Naive B cell (primary cell): Measurements from ENCODE around the gene CDH20. TPM values are rescaled to one million over a fixed set of nuclear protein-coding genes. Genes with fewer than 3 reads are reported as not detected.
A peak's percentile ranks its signal among the peaks of the same experiment; 100 is the strongest.

Experiments
- ATAC-seq, 2 donors: fragments of 150-1000 bp; cut with Tn5 transposase; 2 replicates each; pipeline ENCODE4 v1.10.0; 2021; ENCODE audit warnings: low read depth in 2 of 2, mild to moderate bottlenecking in 2 of 2, moderate library complexity in 2 of 2
- DNase-seq: peaks from one replicate; pipeline ENCODE4 v3.0.0; 2022
- H3K27ac Mint-ChIP-seq, 6 donors: one replicate each; pipeline ENCODE4 v1.8.0; 2020 to 2022; ENCODE audit warnings: mild to moderate bottlenecking in 6 of 6, mixed read lengths in 6 of 6, moderate library complexity in 5 of 6, inconsistent platforms in 2 of 6
- H3K27me3 Mint-ChIP-seq, 3 donors: one replicate each; pipeline ENCODE4 v1.8.0; 2021 to 2022; ENCODE audit warnings: mixed read lengths in 3 of 3, mild to moderate bottlenecking in 1 of 3
- H3K36me3 Mint-ChIP-seq, 2 donors: one replicate each; pipeline ENCODE4 v1.8.0; 2020 to 2022; ENCODE audit warnings: mixed read lengths in 2 of 2, inconsistent platforms in 1 of 2, mild to moderate bottlenecking in 1 of 2
- H3K4me1 Mint-ChIP-seq, 3 donors: one replicate each; pipeline ENCODE4 v1.8.0; 2020 to 2022; ENCODE audit warnings: mixed read lengths in 3 of 3, inconsistent platforms in 1 of 3, mild to moderate bottlenecking in 1 of 3, moderate library complexity in 1 of 3
- H3K4me3 Mint-ChIP-seq, 8 donors: one replicate each; pipeline ENCODE4 v1.8.0; 2020 to 2022; ENCODE audit warnings: mild to moderate bottlenecking in 8 of 8, mixed read lengths in 8 of 8, moderate library complexity in 8 of 8, inconsistent platforms in 2 of 8
- H3K9me3 Mint-ChIP-seq, 7 donors: one replicate each; pipeline ENCODE4 v1.8.0; 2020 to 2022; ENCODE audit warnings: mixed read lengths in 7 of 7, mild to moderate bottlenecking in 5 of 7, inconsistent platforms in 2 of 7, moderate library complexity in 1 of 7
- polyA plus RNA-seq, 6 donors: library from polyadenylated mRNA; unstranded; fragments of 300-500 nt; fragmentation: Illumina TruSeq; gene quantifications; one replicate each; pipeline ENCODE4 v1.2.3, GENCODE V29; 2021; ENCODE audit warnings: low read depth in 6 of 6

Gene CDH20
- polyA plus RNA-seq, 6 donors from 2014 or later = 0.20 to 0.22 TPM; not detected in 4

DNA sequence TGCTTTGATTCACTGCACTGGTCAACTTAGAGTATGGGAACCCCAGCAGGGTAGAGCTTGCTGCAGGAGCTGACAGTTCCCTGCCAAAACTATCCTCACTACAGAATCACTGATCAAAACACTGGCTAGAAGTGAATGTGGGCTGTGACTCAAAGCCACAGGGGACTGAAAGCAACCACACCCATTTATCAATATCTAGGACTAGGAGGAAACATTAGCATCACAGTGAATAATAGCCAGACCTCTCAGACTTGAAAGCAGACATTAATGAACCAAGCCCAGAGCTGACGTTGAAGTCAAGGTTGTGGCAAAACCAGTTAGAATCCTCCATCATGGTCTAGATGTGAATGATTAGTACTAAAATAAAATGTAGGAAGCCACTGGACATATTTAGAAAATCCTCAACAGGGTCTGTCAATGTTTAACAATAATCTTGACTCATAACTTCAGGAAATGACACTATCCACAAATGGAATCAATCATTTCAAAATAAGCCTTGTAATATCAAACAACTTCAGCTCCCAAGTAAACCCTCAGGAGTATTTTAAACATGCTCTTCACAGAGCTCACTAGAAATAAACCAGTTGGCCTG, 131.4 kb downstream of the CDH20 start:
- H3K27me3 Mint-ChIP-seq = peaks cover 0 to 10% (median 5%) of the 10 kb centered on the region in 3 donors
- no peaks in the 10 kb centered on the region for H3K4me1 Mint-ChIP-seq
- H3K4me3 Mint-ChIP-seq = no peak overlapping the region
- no peaks in the 10 kb centered on the region for H3K36me3 Mint-ChIP-seq
- H3K9me3 Mint-ChIP-seq = peaks cover 0 to 9% (median 0%) of the 10 kb centered on the region in 7 donors
- DNase-seq (no peak), ATAC-seq (no peak)
- H3K27ac Mint-ChIP-seq = no peak overlapping the region

DNA sequence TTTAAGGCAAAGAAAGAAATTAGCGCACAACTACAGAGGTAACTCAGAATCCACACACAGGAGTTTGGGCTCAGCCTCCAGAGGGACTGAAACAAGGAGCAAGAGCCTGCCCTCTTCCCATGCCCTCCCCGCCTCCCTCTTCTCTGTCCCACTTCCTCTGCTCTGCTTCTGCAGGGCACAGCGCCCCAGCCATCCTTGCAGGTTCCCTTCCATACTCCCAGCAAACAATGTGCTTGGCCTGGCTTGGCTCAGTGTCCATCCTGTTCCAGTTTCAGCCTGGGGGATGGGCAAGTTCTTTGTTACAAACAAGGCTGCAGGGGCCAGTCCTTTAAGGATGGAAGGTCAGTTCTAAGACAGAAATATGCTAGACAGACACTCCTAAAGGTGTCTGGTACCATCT, 133.5 kb downstream of the CDH20 start:
- no peak overlapping the region for H3K27ac Mint-ChIP-seq
- ATAC-seq (no peak), DNase-seq (no peak)
- H3K9me3 Mint-ChIP-seq = peaks cover 0 to 3% (median 0%) of the 10 kb centered on the region in 7 donors
- no peaks in the 10 kb centered on the region for H3K36me3 Mint-ChIP-seq
- peaks cover 0 to 5% (median 4%) of the 10 kb centered on the region in 3 donors for H3K27me3 Mint-ChIP-seq
- H3K4me1 Mint-ChIP-seq = no peaks in the 10 kb centered on the region
- no peak overlapping the region for H3K4me3 Mint-ChIP-seq

DNA sequence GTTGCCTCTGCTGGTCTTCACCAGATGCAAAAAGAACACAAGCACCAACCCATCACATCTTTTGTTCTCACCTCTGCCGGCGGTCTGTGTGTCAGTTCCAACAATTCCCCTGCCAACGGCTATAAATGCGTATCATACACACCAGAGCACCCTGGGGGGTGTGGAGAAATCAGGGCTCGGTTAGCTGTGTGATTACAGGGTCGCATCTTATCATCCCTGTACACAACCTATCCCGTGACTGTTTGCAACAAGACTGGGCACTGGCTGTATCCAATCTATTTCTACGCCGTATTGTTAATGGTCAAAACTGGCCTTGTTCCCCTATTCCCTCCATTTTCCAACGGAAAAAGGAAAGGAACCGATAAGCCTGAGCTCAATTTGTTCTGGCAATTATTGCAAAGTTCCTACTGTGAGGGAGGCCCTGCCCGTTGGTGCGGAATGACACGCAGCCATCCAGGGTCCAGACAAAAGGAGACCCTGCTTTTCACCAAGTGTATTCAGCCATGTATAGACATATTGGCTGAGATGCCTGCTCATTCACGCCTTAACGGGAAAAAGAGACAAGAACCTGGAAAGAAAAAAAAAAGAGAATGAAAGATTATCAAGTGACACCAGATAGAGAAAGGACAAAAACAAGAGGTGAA, 136.9 kb downstream of the CDH20 start:
- no peak for ATAC-seq
- no peak overlapping the region for H3K4me3 Mint-ChIP-seq
- no peak overlapping the region for H3K27ac Mint-ChIP-seq
- H3K27me3 Mint-ChIP-seq = peaks cover 3 to 5% (median 4%) of the 10 kb centered on the region in 3 donors
- DNase-seq = no peak
- no peaks in the 10 kb centered on the region for H3K36me3 Mint-ChIP-seq
- H3K9me3 Mint-ChIP-seq = peaks cover 0 to 4% (median 0%) of the 10 kb centered on the region in 7 donors
- H3K4me1 Mint-ChIP-seq = no peaks in the 10 kb centered on the region

DNA sequence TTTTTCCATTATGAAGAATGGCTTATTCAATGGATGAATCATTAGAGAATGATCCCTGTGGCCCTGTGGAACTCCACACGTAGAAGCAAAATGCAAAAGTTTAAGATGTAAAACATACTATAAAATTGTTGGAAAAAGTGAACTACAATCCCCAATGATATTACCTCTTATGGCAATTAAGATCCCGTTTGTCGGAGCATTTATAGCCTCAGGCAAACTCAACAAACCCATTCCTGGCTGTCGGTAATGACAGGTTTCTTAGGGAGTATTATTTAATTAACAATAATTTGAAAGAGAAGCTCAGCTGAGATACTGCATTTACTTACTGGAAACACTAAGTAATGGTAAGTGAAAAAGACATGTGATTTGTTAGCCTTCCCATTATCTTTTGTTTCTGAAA, 138.3 kb downstream of the CDH20 start:
- DNase-seq (no peak), ATAC-seq (no peak)
- H3K27me3 Mint-ChIP-seq = peaks cover 4 to 7% (median 5%) of the 10 kb centered on the region in 3 donors
- no peak overlapping the region for H3K4me3 Mint-ChIP-seq
- H3K4me1 Mint-ChIP-seq = no peaks in the 10 kb centered on the region
- no peaks in the 10 kb centered on the region for H3K36me3 Mint-ChIP-seq
- H3K27ac Mint-ChIP-seq = no peak overlapping the region
- peaks cover 0 to 4% (median 0%) of the 10 kb centered on the region in 7 donors for H3K9me3 Mint-ChIP-seq

DNA sequence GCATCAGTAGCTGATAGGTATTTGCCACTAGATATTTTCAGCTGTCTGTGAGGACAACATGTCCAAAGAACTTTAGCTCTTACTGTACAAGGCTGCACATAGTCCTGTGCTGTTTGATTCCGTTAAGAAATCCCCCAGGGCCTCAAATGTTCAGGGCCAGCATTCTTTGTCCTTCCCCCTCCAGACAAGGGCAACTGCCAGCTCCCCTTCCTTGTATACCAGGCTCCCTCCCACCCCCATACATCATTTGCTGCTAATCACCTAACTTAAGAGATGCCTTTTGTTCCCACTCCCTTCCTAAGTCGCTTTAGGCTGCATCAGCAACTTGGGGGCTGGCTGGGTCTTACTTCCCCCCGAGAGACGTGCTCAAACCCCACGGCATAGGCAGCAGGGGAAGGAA, 138.7 kb downstream of the CDH20 start:
- H3K9me3 Mint-ChIP-seq = peaks cover 0 to 4% (median 0%) of the 10 kb centered on the region in 7 donors
- peaks cover 4 to 7% (median 5%) of the 10 kb centered on the region in 3 donors for H3K27me3 Mint-ChIP-seq
- no peaks in the 10 kb centered on the region for H3K36me3 Mint-ChIP-seq
- H3K4me3 Mint-ChIP-seq = no peak overlapping the region
- ATAC-seq (no peak), DNase-seq (no peak)
- H3K27ac Mint-ChIP-seq = peak overlapping the region in 1 of 6 donors; percentile 17
- H3K4me1 Mint-ChIP-seq = no peaks in the 10 kb centered on the region

DNA sequence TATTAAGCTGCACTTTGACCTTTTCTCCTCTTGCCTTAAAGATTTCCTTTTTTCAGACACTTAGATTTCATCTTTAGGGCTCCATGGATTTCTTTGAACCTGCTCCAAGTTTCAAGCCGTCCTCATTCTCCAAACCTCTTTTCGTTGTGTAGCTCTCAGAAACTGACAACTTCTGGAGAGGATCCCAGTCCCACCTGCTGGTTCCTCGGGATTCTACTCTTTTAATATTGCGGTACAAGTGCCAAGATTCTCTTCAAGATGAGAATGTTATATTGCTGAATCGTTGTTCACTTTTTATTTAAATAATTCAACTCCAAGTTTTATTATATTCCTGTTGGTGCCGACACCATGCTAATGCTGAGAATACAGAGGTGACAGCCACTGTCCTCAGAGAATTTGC, 141.1 kb downstream of the CDH20 start:
- no peaks in the 10 kb centered on the region for H3K36me3 Mint-ChIP-seq
- ATAC-seq = no peak
- H3K9me3 Mint-ChIP-seq = peaks cover 0 to 4% (median 0%) of the 10 kb centered on the region in 7 donors
- H3K27ac Mint-ChIP-seq = no peak overlapping the region
- no peaks in the 10 kb centered on the region for H3K4me1 Mint-ChIP-seq
- H3K27me3 Mint-ChIP-seq = peaks cover 4 to 7% (median 5%) of the 10 kb centered on the region in 3 donors
- DNase-seq = no peak
- H3K4me3 Mint-ChIP-seq = no peak overlapping the region

DNA sequence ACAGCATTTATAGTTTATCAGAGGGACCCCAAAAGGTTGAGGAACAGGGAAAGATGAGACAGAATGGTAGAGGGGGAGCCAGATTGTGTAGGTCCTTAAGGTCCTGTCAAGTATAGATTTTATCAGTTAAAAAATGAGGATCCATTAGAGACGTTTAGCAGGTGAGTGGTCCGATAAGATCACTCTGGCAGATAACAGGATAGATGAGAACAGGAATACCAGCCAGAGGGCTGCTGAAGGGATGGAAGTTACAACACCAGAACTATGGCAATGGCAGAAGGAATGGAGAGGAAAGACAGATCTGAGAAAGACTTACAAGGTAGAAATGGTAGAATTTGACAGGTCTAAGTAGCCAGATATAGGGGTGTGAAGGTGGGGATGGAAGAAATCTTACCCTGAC, 141.7 kb downstream of the CDH20 start:
- H3K36me3 Mint-ChIP-seq = no peaks in the 10 kb centered on the region
- peaks cover 4 to 7% (median 5%) of the 10 kb centered on the region in 3 donors for H3K27me3 Mint-ChIP-seq
- DNase-seq (no peak), ATAC-seq (no peak)
- H3K4me3 Mint-ChIP-seq = no peak overlapping the region
- H3K27ac Mint-ChIP-seq = no peak overlapping the region
- no peaks in the 10 kb centered on the region for H3K4me1 Mint-ChIP-seq
- H3K9me3 Mint-ChIP-seq = peaks cover 0 to 6% (median 0%) of the 10 kb centered on the region in 7 donors

DNA sequence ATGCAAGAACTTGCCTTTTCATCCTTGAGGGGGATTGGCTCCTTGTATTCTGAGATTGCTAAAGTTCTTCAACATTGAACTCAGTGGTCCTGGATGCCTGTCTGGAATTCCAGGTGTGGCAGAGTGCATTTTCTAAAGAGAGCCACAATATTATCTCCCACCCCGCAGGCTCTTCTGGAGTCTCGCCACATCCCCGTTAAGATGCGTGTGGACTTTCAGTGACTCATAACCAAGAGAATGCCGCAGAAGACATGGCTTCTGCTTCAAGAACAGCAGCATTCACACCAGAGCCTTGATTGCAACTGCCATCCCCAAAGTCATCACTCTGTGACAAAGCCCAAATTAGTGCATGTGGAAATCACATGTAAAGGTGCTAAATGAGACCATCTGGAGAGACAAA, 142.7 kb downstream of the CDH20 start:
- H3K9me3 Mint-ChIP-seq = peaks cover 0 to 6% (median 0%) of the 10 kb centered on the region in 7 donors
- H3K4me1 Mint-ChIP-seq = no peaks in the 10 kb centered on the region
- ATAC-seq (no peak), DNase-seq (no peak)
- peaks cover 4 to 9% (median 7%) of the 10 kb centered on the region in 3 donors for H3K27me3 Mint-ChIP-seq
- H3K27ac Mint-ChIP-seq = no peak overlapping the region
- H3K4me3 Mint-ChIP-seq = no peak overlapping the region
- H3K36me3 Mint-ChIP-seq = no peaks in the 10 kb centered on the region

DNA sequence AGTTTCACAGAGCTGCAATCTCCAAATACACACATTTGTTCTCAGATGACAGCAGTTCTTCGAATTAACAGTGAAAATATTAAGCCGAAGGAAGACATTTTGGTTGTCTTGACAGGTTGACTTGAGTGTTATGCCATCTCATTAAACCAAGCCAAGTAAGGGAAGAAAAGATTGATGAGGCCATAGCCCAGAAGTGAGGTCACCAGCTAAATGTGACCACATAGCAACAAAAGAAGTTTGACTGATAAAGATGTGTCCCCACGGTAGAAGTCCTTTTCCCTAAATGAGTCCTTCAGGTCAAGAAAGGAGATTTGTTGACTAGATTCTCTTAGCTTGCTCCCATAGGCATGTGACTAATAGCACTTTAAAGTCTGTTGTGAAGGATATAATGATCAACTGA, 156.1 kb downstream of the CDH20 start:
- H3K4me3 Mint-ChIP-seq = no peak overlapping the region
- no peaks in the 10 kb centered on the region for H3K4me1 Mint-ChIP-seq
- no peaks in the 10 kb centered on the region for H3K9me3 Mint-ChIP-seq
- no peak for ATAC-seq
- H3K27ac Mint-ChIP-seq = no peak overlapping the region
- H3K27me3 Mint-ChIP-seq = peaks cover 1 to 17% (median 16%) of the 10 kb centered on the region in 3 donors
- H3K36me3 Mint-ChIP-seq = no peaks in the 10 kb centered on the region
- no peak for DNase-seq

DNA sequence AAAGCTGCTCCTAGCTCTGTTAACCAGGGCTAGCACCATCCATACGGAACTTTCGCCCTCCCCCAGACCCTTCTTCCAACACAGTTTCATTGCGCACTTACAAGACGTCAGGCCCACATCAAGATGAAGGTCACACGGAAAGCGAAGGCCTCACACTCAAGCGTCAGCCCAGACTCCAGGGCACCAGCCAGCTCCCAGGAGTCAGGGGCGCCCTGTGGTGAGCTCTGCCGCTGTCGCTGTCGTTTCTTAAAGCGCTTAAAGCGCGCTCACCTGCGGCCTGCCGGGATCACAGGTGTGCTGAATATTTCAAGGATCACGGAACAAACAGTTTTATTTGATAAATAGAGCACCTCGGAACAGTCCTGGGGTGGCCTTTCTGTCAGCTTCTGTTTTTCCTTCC, 163.1 kb downstream of the CDH20 start:
- Mint-ChIP-seq H3K27me3 (peaks cover 0 to 12% (median 0%) of the 10 kb centered on the region in 3 donors), H3K36me3 (no peaks in the 10 kb centered on the region), H3K4me1 (no peaks in the 10 kb centered on the region), H3K4me3 (no peak overlapping the region), H3K27ac (peak overlapping the region in 1 of 6 donors; percentile 6), H3K9me3 (no peaks in the 10 kb centered on the region)
- DNase-seq (no peak), ATAC-seq (no peak)

DNA sequence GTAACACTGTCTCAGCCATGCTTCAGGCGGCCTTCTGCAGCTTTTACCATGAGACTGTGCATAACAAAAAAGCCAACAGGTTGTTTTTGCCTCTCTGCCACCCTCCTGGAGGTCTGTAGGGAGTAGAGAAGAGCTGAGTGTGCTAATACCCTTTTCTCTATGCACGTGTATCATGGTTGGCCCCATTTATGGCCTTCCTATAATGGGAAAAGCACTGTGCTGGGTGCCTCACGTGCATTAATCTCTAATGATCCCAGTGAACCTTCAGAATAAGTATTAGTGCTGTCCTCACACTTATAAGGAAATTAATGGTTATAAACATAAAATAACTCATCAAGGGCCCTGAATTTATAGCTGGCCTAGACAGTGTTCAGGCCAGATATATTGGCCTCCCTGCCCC, 164.2 kb downstream of the CDH20 start:
- Mint-ChIP-seq H3K9me3 (no peaks in the 10 kb centered on the region), H3K4me3 (no peak overlapping the region), H3K27me3 (peaks cover 0 to 12% (median 0%) of the 10 kb centered on the region in 3 donors), H3K27ac (no peak overlapping the region), H3K4me1 (no peaks in the 10 kb centered on the region), H3K36me3 (no peaks in the 10 kb centered on the region)
- DNase-seq = no peak
- no peak for ATAC-seq

DNA sequence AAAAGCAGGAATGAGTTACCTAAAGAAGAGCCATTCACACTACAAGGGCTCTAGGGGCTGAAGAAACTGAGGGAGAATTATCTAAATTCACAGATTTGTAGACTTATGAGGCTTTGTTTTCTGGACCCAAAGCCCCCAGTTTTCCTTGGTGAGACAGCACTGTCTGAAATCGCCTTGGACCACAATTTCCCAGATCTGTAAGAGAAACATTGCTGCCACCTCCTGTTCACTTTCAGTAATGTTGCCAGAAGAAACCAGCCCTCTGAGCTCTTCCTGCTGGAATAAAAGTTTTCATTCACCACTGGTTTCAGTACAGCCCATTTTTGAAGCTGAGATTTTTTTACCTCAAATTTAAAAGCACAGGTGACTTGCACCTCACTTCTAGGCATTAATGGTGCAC, 169.2 kb downstream of the CDH20 start:
- Mint-ChIP-seq H3K4me1 (no peaks in the 10 kb centered on the region), H3K9me3 (no peaks in the 10 kb centered on the region), H3K27ac (no peak overlapping the region), H3K27me3 (peaks cover 12 to 29% (median 14%) of the 10 kb centered on the region in 3 donors), H3K4me3 (no peak overlapping the region), H3K36me3 (no peaks in the 10 kb centered on the region)
- no peak for ATAC-seq
- no peak for DNase-seq

DNA sequence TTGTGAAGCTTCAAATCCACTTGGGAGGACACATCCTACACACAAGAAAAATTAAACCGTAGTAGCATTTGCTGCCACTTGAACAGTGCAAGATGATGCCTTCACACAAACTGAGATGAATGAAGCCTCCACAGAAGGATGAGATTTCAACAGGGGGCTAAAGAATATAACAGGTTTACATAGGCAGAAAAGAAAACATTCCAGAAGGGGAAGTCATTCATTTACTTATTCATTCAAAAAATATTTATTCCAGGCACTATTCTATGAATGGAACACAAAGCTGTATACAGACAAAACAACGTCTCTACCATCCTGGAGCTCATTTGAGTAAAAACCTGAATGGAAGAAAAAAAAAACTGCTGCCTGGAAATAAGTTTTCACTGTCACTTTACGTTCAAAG, 170.5 kb downstream of the CDH20 start:
- Mint-ChIP-seq H3K4me3 (no peak overlapping the region), H3K27me3 (peaks cover 12 to 30% (median 14%) of the 10 kb centered on the region in 3 donors), H3K36me3 (no peaks in the 10 kb centered on the region), H3K27ac (no peak overlapping the region), H3K4me1 (no peaks in the 10 kb centered on the region), H3K9me3 (peaks cover 0 to 5% (median 0%) of the 10 kb centered on the region in 7 donors)
- DNase-seq = no peak
- no peak for ATAC-seq

DNA sequence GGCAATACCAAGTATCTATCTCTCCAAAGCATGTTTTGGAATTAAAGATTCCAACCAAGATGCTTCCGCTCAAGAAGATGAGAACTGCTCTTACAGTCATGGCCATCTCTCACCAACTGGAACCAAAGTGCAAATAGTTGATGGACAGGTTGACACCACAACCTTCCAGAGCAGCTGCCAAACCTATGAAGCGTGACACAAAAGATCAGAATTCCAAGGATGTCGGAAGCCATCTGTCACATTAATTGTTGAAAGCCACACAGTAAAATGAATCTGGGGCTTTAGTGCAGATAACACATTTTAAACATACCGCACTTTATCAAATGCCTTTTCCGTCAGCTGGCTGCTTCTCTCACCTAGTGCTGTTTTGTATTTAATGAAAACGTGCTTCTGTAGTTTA, 195.7 kb downstream of the CDH20 start:
- no peak overlapping the region for H3K27ac Mint-ChIP-seq
- H3K4me1 Mint-ChIP-seq = no peaks in the 10 kb centered on the region
- H3K27me3 Mint-ChIP-seq = peaks cover 0 to 18% (median 0%) of the 10 kb centered on the region in 3 donors

More for the DNA sequence above, 195.7 kb downstream of the CDH20 start:
- Mint-ChIP-seq H3K9me3 (peaks cover 0 to 5% (median 0%) of the 10 kb centered on the region in 7 donors), H3K4me3 (no peak overlapping the region), H3K36me3 (no peaks in the 10 kb centered on the region)
- no peak for ATAC-seq
- DNase-seq = no peak
